Measurements from ENCODE around the gene SAA4.

SAA4 gene

DNA sequence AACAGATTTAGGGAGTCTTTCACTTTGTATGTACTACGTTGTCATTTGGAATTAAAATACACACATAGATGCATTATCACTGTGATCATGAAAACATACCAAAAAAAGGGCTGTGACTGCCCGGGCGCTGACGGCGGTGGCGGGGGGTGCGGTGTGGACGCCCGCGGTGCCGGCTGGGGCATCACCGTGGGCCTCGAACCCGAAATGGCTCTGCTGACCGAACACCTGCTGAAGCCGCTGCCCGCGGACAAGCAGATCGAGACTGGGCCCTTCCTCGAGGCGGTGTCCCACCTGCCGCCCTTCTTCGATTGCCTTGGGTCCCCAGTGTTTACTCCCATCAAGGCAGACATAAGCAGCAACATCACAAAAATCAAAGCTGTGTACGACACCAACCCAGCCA, 47.8 kb downstream of the SAA4 start:
- DNase-seq: no peak
